ENCODE results near the gene SORCS2.

- TF ChIP-seq ELF1 (IDR thresholded peaks at IDR 0.05): no peak
- no peak for TF ChIP-seq FOXJ3 (CRISPR knock-in tag; IDR thresholded peaks at IDR 0.05)
- no peak for TF ChIP-seq CTCF (IDR thresholded peaks at IDR 0.05)
Observed at GRCh38 chr4:7412554-7412912, 220.2 kb downstream of the SORCS2 start.

Measured in SK-N-SH (cell line).